ENCODE data around the gene MPV17L2. TPM values are rescaled to one million over a fixed set of nuclear protein-coding genes. Genes with fewer than 3 reads are reported as not detected.

MPV17L2 gene
- total and polyA plus RNA-seq, 2 donors from 2014 or later, result 11.5 to 31.1 TPM

GRCh38 chr19:18173054-18173571, 19.9 kb upstream of the MPV17L2 start:
- TF ChIP-seq CTCF (IDR thresholded peaks at IDR 0.05; ENCODE audit: borderline replicate concordance, extremely low read depth, insufficient read depth), result no peak
- Histone ChIP-seq H3K4me3 (ENCODE audit: low read length in 3 of 3) (peak overlapping the region in 1 of 3 donors; percentile 57), H3K9ac (ENCODE audit: low read length in 3 of 3) (peak overlapping the region in 1 of 3 donors; percentile 17), H3K36me3 (ENCODE audit: control insufficient read depth in 2 of 3, insufficient read depth in 3 of 3, low read length in 3 of 3) (peaks cover 0 to 3% (median 0%) of the 10 kb centered on the region in 3 donors), H3K27ac (ENCODE audit: low read depth in 2 of 2, low read length in 2 of 2) (peak overlapping the region; percentile 50 to 82), H3K9me3 (ENCODE audit: control insufficient read depth in 2 of 3, insufficient read depth in 1 of 3, low read length in 3 of 3) (no peaks in the 10 kb centered on the region), H3K27me3 (ENCODE audit: control insufficient read depth, insufficient read depth, low read length) (no peaks in the 10 kb centered on the region), H3K4me1 (ENCODE audit: control insufficient read depth in 2 of 3, insufficient read depth in 2 of 3, low read depth in 1 of 3, low read length in 3 of 3) (peaks cover 0 to 5% (median 4%) of the 10 kb centered on the region in 3 donors)
- no peak for FAIRE-seq
- intact Hi-C loops (cut with DNase I), result no loop called here
- DNase-seq, result peak in 1 of 5 donors; percentile 87

- H3K27ac ChIP-seq (ENCODE audit: low read depth in 2 of 2, low read length in 2 of 2), result peak within 1 kb of the TSS; percentile 66 to 82
- FAIRE-seq, result no peak
- H3K36me3 ChIP-seq (ENCODE audit: control insufficient read depth in 2 of 3, insufficient read depth in 3 of 3, low read length in 3 of 3), result peaks cover 0 to 1% (median 0%) of the 10 kb centered on the region in 3 donors
- intact Hi-C loops (cut with DNase I), result no loop called here
- TF ChIP-seq CTCF (IDR thresholded peaks at IDR 0.05; ENCODE audit: borderline replicate concordance, extremely low read depth, insufficient read depth), result no peak
- H3K9me3 ChIP-seq (ENCODE audit: control insufficient read depth in 2 of 3, insufficient read depth in 1 of 3, low read length in 3 of 3), result no peaks in the 10 kb centered on the region
- H3K27me3 ChIP-seq (ENCODE audit: control insufficient read depth, insufficient read depth, low read length), result no peaks in the 10 kb centered on the region
- peak within 1 kb of the TSS in 2 of 3 donors; percentile 1 to 43 for H3K9ac ChIP-seq (ENCODE audit: low read length in 3 of 3)
- peak within 1 kb of the TSS; percentile 37 to 66 (median 57) for H3K4me3 ChIP-seq (ENCODE audit: low read length in 3 of 3)
- DNase-seq, result peak; percentile 74 to 95 (median 84)
- H3K4me1 ChIP-seq (ENCODE audit: control insufficient read depth in 2 of 3, insufficient read depth in 2 of 3, low read depth in 1 of 3, low read length in 3 of 3), result peaks cover 0 to 5% (median 4%) of the 10 kb centered on the region in 3 donors
Measured at GRCh38 chr19:18173572-18174288, 19.3 kb upstream of the MPV17L2 start, which contains the start of gene IFI30. TSS of gene IFI30 (plus strand) at chr19:18173813. CDS start at chr19:18173842, 29 bp downstream.

GRCh38 chr19:18174983-18175382, 18.0 kb upstream of the MPV17L2 start:
- H3K27ac ChIP-seq (ENCODE audit: low read depth in 2 of 2, low read length in 2 of 2), result no peak overlapping the region
- intact Hi-C loops (cut with DNase I), result no loop called here
- DNase-seq (peak in 1 of 5 donors; percentile 31), FAIRE-seq (no peak)
- no peaks in the 10 kb centered on the region for H3K36me3 ChIP-seq (ENCODE audit: control insufficient read depth in 2 of 3, insufficient read depth in 3 of 3, low read length in 3 of 3)
- H3K9me3 ChIP-seq (ENCODE audit: control insufficient read depth in 2 of 3, insufficient read depth in 1 of 3, low read length in 3 of 3), result no peaks in the 10 kb centered on the region
- TF ChIP-seq CTCF (IDR thresholded peaks at IDR 0.05; ENCODE audit: borderline replicate concordance, extremely low read depth, insufficient read depth), result no peak
- peaks cover 0 to 5% (median 4%) of the 10 kb centered on the region in 3 donors for H3K4me1 ChIP-seq (ENCODE audit: control insufficient read depth in 2 of 3, insufficient read depth in 2 of 3, low read depth in 1 of 3, low read length in 3 of 3)
- H3K9ac ChIP-seq (ENCODE audit: low read length in 3 of 3), result no peak overlapping the region
- H3K4me3 ChIP-seq (ENCODE audit: low read length in 3 of 3), result peak overlapping the region in 1 of 3 donors; percentile 57
- no peaks in the 10 kb centered on the region for H3K27me3 ChIP-seq (ENCODE audit: control insufficient read depth, insufficient read depth, low read length)
